Measurements from ENCODE around the gene NDUFB7.

Gene NDUFB7

GRCh38 chr19:14533450-14533849, 38.4 kb downstream of the NDUFB7 start:
- ChIA-PET POLR2A (no interaction called here), CTCF (interaction anchor here (1.4 kb wide), 1 partner anchor 37 kb away, joined by 3 read pairs; no protein-coding TSS in a partner anchor)
- TF ChIP-seq, protein P1, sequence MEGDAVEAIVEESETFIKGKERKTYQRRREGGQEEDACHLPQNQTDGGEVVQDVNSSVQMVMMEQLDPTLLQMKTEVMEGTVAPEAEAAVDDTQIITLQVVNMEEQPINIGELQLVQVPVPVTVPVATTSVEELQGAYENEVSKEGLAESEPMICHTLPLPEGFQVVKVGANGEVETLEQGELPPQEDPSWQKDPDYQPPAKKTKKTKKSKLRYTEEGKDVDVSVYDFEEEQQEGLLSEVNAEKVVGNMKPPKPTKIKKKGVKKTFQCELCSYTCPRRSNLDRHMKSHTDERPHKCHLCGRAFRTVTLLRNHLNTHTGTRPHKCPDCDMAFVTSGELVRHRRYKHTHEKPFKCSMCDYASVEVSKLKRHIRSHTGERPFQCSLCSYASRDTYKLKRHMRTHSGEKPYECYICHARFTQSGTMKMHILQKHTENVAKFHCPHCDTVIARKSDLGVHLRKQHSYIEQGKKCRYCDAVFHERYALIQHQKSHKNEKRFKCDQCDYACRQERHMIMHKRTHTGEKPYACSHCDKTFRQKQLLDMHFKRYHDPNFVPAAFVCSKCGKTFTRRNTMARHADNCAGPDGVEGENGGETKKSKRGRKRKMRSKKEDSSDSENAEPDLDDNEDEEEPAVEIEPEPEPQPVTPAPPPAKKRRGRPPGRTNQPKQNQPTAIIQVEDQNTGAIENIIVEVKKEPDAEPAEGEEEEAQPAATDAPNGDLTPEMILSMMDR (IDR thresholded peaks at IDR 0.05; ENCODE audit: control extremely low read depth, extremely low read depth, low read depth, missing control alignments), result no peak
- DNase-seq (ENCODE audit: extremely low spot score), result no peak

DNA sequence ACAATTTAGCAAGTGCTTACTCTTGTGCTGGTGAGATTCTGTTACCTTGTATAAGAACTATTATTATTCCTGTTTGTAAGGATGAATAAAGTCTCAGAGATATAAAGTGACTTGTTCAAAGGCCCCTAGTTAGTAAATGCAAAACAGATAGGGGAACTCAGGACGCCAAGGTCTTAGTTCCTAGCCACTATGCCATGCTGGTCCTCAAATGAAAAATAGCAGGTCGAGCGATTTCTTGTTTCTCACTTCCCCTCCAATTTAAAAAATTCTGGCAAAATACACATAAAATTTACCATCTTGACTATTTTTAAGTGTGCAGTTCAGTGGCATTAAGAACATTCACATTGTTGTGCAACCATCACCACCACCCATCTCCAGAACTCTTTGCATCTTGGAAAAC, 41.4 kb downstream of the NDUFB7 start:
- ChIA-PET CTCF (interaction anchor here (1.7 kb wide), 1 partner anchor 26 kb away, joined by 5 read pairs; no protein-coding TSS in a partner anchor), POLR2A (interaction anchor here (1.0 kb wide), 1 partner anchor 12 kb away, joined by 3 read pairs; the partner anchor contains the start of gene DNAJB1)
- DNase-seq (ENCODE audit: extremely low spot score), result no peak
- TF ChIP-seq, protein P1 (IDR thresholded peaks at IDR 0.05; ENCODE audit: control extremely low read depth, extremely low read depth, low read depth, missing control alignments), result no peak

GRCh38 chr19:14530005-14530348, 41.9 kb downstream of the NDUFB7 start:
- no peak for DNase-seq (ENCODE audit: extremely low spot score)
- CTCF ChIA-PET, result interaction anchor here (1.7 kb wide), 1 partner anchor 26 kb away, joined by 5 read pairs; no protein-coding TSS in a partner anchor
- POLR2A ChIA-PET, result interaction anchor here (1.0 kb wide), 1 partner anchor 11 kb away, joined by 3 read pairs; the partner anchor contains the start of gene DNAJB1
- TF ChIP-seq, protein P1 (IDR thresholded peaks at IDR 0.05; ENCODE audit: control extremely low read depth, extremely low read depth, low read depth, missing control alignments), result no peak

DNA sequence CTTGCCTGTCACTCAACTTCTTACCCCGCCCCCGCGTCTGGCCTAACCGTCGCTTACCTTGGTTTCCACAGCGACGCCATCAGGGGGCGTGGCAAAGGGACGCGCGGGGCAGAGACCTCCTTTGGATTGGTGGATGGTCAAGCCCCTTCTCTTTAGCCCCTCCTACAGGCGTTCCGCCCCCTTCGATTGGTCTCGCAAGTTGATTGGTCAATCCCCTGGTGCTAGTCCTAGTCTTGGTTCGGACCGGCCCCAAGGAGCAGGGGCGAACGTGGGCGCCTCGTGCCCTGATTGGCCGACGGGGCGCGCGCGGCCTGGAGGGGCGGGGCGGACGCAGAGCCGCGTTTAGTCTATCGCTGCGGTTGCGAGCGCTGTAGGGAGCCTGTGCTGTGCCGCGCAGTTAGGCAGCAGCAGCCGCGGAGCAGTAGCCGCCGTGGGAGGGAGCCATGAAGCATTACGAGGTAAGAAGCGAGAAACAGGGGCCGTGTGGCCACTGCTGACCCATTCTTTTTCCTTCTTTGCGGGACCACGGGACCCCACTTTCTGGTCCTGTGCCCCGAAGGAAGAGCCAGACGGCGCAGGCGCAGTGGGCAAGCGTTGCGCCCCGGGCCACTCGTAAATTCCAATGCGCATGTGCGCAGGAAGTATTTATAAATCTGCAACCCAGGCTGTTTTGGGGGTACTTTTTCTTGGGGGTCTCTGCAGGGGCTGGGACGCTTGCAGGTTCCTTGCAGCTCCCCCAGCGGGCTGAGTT, 42.4 kb downstream of the NDUFB7 start, which contains the start of gene TECR:
Gene TECR, plus strand, starts transcription at position 341 of the 751 bp plus-strand sequence. Its CDS starts 103 bp downstream, at position 444.
- peak; percentile 99 for DNase-seq (ENCODE audit: extremely low spot score)
- ChIA-PET POLR2A (interaction anchor here (1.0 kb wide), 1 partner anchor 11 kb away, joined by 3 read pairs; the partner anchor contains the start of gene DNAJB1), CTCF (interaction anchor here (1.1 to 2.8 kb wide), 3 partner anchors 8 to 27 kb away, joined by 3 to 10 read pairs (median 5); partner anchors contain the start of gene DNAJB1)
- TF ChIP-seq, protein P1 (IDR thresholded peaks at IDR 0.05; ENCODE audit: control extremely low read depth, extremely low read depth, low read depth, missing control alignments), result no peak

GRCh38 chr19:14528419-14529253, 43.2 kb downstream of the NDUFB7 start:
- ChIA-PET POLR2A (interaction anchor here (1.9 kb wide), 1 partner anchor 10 kb away, joined by 9 read pairs; the partner anchor contains the start of gene DNAJB1), CTCF (interaction anchor here (1.1 to 2.8 kb wide), 2 partner anchors 9 to 11 kb away, joined by 3 to 10 read pairs; partner anchors contain the start of gene DNAJB1)
- TF ChIP-seq, protein P1 (IDR thresholded peaks at IDR 0.05; ENCODE audit: control extremely low read depth, extremely low read depth, low read depth, missing control alignments), result no peak
- no peak for DNase-seq (ENCODE audit: extremely low spot score)

- CTCF ChIA-PET, result interaction anchor here (1.2 to 2.8 kb wide), 2 partner anchors 9 to 46 kb away, joined by 3 to 10 read pairs; partner anchors contain the start of gene DNAJB1
- DNase-seq (ENCODE audit: extremely low spot score), result no peak
- POLR2A ChIA-PET, result interaction anchor here (0.6 kb wide), 1 partner anchor 61 kb away, joined by 3 read pairs; no protein-coding TSS in a partner anchor
- TF ChIP-seq, protein P1 (IDR thresholded peaks at IDR 0.05; ENCODE audit: control extremely low read depth, extremely low read depth, low read depth, missing control alignments), result no peak
Observed at GRCh38 chr19:14526423-14526822, 45.4 kb downstream of the NDUFB7 start.

Measured in GM10248 (cell line).